ENCODE data around the gene TEDC1. TPM values are rescaled to one million over a fixed set of nuclear protein-coding genes. Genes with fewer than 3 reads are reported as not detected.

Gene TEDC1
- total and polyA plus RNA-seq, 3 experiments from 2014 or later: 14.7 to 56.5 (median 52.1) TPM

Other genes with a start within 250 kb of the TEDC1 start
- 10 to 100 TPM; 54.1 to 55.0 TPM for gene BTBD6, start 242.7 kb upstream of the TEDC1 start, total RNA-seq
- gene BTBD6, start 242.7 kb upstream of the TEDC1 start, polyA plus RNA-seq: 16.2 TPM
- 10 to 100 TPM; 29.4 to 31.7 TPM for gene BRF1, start 190.2 kb upstream of the TEDC1 start, total RNA-seq
- gene BRF1, start 190.2 kb upstream of the TEDC1 start, polyA plus RNA-seq: 13.0 TPM
- 10 to 100 TPM; 31.0 to 32.9 TPM for gene PACS2, start 176.5 kb upstream of the TEDC1 start, total RNA-seq
- gene PACS2, start 176.5 kb upstream of the TEDC1 start, polyA plus RNA-seq: 6.5 TPM
- gene TEX22, start 92.7 kb upstream of the TEDC1 start, total RNA-seq: 1 to 10 TPM; 1.4 to 2.9 TPM
- gene TEX22, start 92.7 kb upstream of the TEDC1 start, polyA plus RNA-seq: 0.08 TPM
- 100 to 1,000 TPM; 124 to 129 TPM for gene MTA1, start 71.4 kb upstream of the TEDC1 start, total RNA-seq
- 6.1 TPM for gene MTA1, start 71.4 kb upstream of the TEDC1 start, polyA plus RNA-seq
- gene CRIP2, start 16.4 kb upstream of the TEDC1 start, total RNA-seq: 1 to 10 TPM; 2.7 to 4.5 TPM
- 31.5 TPM for gene CRIP2, start 16.4 kb upstream of the TEDC1 start, polyA plus RNA-seq
- 100 to 1,000 TPM; 463 to 468 TPM for gene CRIP1, start 4.4 kb upstream of the TEDC1 start, total RNA-seq
- gene CRIP1, start 4.4 kb upstream of the TEDC1 start, polyA plus RNA-seq: 1,031 TPM
- gene TMEM121, start 35.3 kb downstream of the TEDC1 start, total RNA-seq: 10 to 100 TPM; 14.2 to 17.1 TPM
- gene TMEM121, start 35.3 kb downstream of the TEDC1 start, polyA plus RNA-seq: 3.8 TPM